ENCODE results near the gene CRB3. TPM values are rescaled to one million over a fixed set of nuclear protein-coding genes. Genes with fewer than 3 reads are reported as not detected.

The CRB3 gene
- total and polyA plus RNA-seq, 2 of the 13 experiments (the other 11 are each of a cell fraction or from before 2014, with no cell fraction given) = 10.6 to 25.6 TPM

- TF ChIP-seq ZBED4 (CRISPR knock-in tag; IDR thresholded peaks at IDR 0.05; ENCODE audit: borderline replicate concordance) = 0 out of 2 replicates have a peak, but pooled peaks have one; percentile 57
- TF ChIP-seq ZNF543 (CRISPR knock-in tag; IDR thresholded peaks at IDR 0.05) = peak; percentile 81
- TF ChIP-seq THAP9 (CRISPR knock-in tag; IDR thresholded peaks at IDR 0.05; ENCODE audit: borderline replicate concordance) = peak; percentile 51; the same call in 1 of the 2 replicates
- peak; percentile 62; the same call in 1 of the 2 replicates for TF ChIP-seq ZKSCAN8 (CRISPR knock-in tag; IDR thresholded peaks at IDR 0.05; ENCODE audit: borderline replicate concordance)
- TF ChIP-seq HNF1B (CRISPR knock-in tag; IDR thresholded peaks at IDR 0.05) = peak; percentile 81
- TF ChIP-seq, protein P1, sequence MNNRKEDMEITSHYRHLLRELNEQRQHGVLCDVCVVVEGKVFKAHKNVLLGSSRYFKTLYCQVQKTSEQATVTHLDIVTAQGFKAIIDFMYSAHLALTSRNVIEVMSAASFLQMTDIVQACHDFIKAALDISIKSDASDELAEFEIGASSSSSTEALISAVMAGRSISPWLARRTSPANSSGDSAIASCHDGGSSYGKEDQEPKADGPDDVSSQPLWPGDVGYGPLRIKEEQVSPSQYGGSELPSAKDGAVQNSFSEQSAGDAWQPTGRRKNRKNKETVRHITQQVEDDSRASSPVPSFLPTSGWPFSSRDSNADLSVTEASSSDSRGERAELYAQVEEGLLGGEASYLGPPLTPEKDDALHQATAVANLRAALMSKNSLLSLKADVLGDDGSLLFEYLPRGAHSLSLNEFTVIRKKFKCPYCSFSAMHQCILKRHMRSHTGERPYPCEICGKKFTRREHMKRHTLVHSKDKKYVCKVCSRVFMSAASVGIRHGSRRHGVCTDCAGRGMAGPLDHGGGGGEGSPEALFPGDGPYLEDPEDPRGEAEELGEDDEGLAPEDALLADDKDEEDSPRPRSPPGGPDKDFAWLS (CRISPR knock-in tag; IDR thresholded peaks at IDR 0.05; ENCODE audit: borderline replicate concordance) = 0 out of 2 replicates have a peak, but pooled peaks have one; percentile 25
- TF ChIP-seq ZMYM4 (CRISPR knock-in tag; IDR thresholded peaks at IDR 0.05) = peak; percentile 65; the same call in 1 of the 2 replicates
- TF ChIP-seq SP2 (CRISPR knock-in tag; IDR thresholded peaks at IDR 0.05) = peak; percentile 46; the same call in 1 of the 2 replicates
- TF ChIP-seq DNMT3B (CRISPR knock-in tag; conservative IDR thresholded peaks at IDR 0.05) = no peak
- TF ChIP-seq ATF7 (IDR thresholded peaks at IDR 0.05) = no peak
- 0 out of 2 replicates have a peak, but pooled peaks have one; percentile 31 for TF ChIP-seq ATF7 (CRISPR knock-in tag; IDR thresholded peaks at IDR 0.05)
- peak; percentile 44; the same call in 1 of the 3 replicates for TF ChIP-seq MXI1 (IDR thresholded peaks at IDR 0.05; ENCODE audit: borderline replicate concordance, low read depth, low read length)
- TF ChIP-seq ELF3 (CRISPR knock-in tag; IDR thresholded peaks at IDR 0.05) = 0 out of 2 replicates have a peak, but pooled peaks have one; percentile 1
- peak; percentile 17; the same call in 1 of the 2 replicates for TF ChIP-seq FOSL2 (CRISPR knock-in tag; IDR thresholded peaks at IDR 0.05)
- peak; percentile 81 for TF ChIP-seq NFYB (CRISPR knock-in tag; IDR thresholded peaks at IDR 0.05)
- 0 out of 2 replicates have a peak, but pooled peaks have one; percentile 35 for TF ChIP-seq KLF12 (CRISPR knock-in tag; IDR thresholded peaks at IDR 0.05; ENCODE audit: borderline replicate concordance)
These were observed 3.8 kb upstream of the CRB3 start (continued) for GRCh38 chr19:6460099-6460884.

Measured in HepG2 (cell line).